HL-60 (cell line): ENCODE data around the gene BIN2.
A peak's percentile ranks its signal among the peaks of the same experiment; 100 is the strongest.

Experiments used
- DNase-seq, 2 experiments: peaks; one replicate each; pipeline ENCODE4 v3.0.0-alpha.2; 2010 to 2020; ENCODE audit warnings: low read depth in 1 of 2, low spot score in 1 of 2
- H3K27ac ChIP-seq: fragments of 250-450 bp; sonication (Bioruptor Pico); replicated peaks from 2 replicates; pipeline ENCODE4 v1.5.1; 2020; ENCODE audit warnings: mild to moderate bottlenecking, moderate library complexity
- H3K27me3 ChIP-seq: fragments of 250-450 bp; sonication (Bioruptor Pico); 2 replicates; pipeline ENCODE4 v1.5.1; 2021; ENCODE audit warnings: mild to moderate bottlenecking, moderate library complexity; ENCODE audit not compliant: insufficient read depth, poor library complexity, severe bottlenecking
- H3K4me3 ChIP-seq: replicated peaks from 2 replicates; pipeline ENCODE4 v1.5.1; 2011; ENCODE audit warnings: mild to moderate bottlenecking, control low read depth, low read length; ENCODE audit not compliant: insufficient read depth
- GABPA ChIP-seq: IDR thresholded peaks from 2 replicates; pipeline ENCODE4 v1.6.1; 2012; ENCODE audit warnings: low read depth
- POLR2AphosphoS5 ChIP-seq: IDR thresholded peaks from 2 replicates; pipeline ENCODE4 v1.6.1; 2012; ENCODE audit warnings: low read depth
- SPI1 ChIP-seq: IDR thresholded peaks from 2 replicates; pipeline ENCODE4 v1.6.1; 2012; ENCODE audit warnings: low read depth, mild to moderate bottlenecking, borderline replicate concordance
- TF ChIP-seq, protein P1 (sequence below): IDR thresholded peaks from 2 replicates; pipeline ENCODE4 v1.6.1; 2012; ENCODE audit warnings: low read depth; ENCODE audit not compliant: insufficient replicate concordance
- TF ChIP-seq, protein P2 (sequence below): IDR thresholded peaks from one replicate; pipeline ENCODE4 v1.5.1; 2011; ENCODE audit warnings: low read length, control low read depth, inconsistent platforms; ENCODE audit not compliant: insufficient read depth

BIN2 gene

DNA sequence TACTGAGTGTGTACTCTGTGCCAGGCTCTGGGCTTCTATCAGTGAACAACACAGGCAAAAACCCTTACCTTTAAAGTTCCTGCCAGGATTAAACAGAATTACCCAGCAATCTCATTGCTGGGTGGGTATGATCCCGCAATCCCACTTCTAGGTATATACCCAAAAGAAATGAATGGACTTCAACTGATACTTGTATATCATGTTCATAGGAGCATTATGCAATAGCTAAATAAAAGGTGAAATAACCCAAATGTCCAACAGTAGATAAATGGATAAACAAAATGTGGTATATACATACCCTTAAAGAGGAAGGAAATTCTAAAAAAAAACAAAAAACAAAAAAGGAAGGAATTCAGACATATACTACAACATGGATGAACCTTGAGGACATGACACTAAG lies 70.7 kb downstream of the BIN2 start:
- TF ChIP-seq GABPA, result no peak
- TF ChIP-seq POLR2AphosphoS5, result no peak
- TF ChIP-seq SPI1, result no peak
- TF ChIP-seq, protein P1, sequence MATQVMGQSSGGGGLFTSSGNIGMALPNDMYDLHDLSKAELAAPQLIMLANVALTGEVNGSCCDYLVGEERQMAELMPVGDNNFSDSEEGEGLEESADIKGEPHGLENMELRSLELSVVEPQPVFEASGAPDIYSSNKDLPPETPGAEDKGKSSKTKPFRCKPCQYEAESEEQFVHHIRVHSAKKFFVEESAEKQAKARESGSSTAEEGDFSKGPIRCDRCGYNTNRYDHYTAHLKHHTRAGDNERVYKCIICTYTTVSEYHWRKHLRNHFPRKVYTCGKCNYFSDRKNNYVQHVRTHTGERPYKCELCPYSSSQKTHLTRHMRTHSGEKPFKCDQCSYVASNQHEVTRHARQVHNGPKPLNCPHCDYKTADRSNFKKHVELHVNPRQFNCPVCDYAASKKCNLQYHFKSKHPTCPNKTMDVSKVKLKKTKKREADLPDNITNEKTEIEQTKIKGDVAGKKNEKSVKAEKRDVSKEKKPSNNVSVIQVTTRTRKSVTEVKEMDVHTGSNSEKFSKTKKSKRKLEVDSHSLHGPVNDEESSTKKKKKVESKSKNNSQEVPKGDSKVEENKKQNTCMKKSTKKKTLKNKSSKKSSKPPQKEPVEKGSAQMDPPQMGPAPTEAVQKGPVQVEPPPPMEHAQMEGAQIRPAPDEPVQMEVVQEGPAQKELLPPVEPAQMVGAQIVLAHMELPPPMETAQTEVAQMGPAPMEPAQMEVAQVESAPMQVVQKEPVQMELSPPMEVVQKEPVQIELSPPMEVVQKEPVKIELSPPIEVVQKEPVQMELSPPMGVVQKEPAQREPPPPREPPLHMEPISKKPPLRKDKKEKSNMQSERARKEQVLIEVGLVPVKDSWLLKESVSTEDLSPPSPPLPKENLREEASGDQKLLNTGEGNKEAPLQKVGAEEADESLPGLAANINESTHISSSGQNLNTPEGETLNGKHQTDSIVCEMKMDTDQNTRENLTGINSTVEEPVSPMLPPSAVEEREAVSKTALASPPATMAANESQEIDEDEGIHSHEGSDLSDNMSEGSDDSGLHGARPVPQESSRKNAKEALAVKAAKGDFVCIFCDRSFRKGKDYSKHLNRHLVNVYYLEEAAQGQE, result no peak
- TF ChIP-seq, protein P2, sequence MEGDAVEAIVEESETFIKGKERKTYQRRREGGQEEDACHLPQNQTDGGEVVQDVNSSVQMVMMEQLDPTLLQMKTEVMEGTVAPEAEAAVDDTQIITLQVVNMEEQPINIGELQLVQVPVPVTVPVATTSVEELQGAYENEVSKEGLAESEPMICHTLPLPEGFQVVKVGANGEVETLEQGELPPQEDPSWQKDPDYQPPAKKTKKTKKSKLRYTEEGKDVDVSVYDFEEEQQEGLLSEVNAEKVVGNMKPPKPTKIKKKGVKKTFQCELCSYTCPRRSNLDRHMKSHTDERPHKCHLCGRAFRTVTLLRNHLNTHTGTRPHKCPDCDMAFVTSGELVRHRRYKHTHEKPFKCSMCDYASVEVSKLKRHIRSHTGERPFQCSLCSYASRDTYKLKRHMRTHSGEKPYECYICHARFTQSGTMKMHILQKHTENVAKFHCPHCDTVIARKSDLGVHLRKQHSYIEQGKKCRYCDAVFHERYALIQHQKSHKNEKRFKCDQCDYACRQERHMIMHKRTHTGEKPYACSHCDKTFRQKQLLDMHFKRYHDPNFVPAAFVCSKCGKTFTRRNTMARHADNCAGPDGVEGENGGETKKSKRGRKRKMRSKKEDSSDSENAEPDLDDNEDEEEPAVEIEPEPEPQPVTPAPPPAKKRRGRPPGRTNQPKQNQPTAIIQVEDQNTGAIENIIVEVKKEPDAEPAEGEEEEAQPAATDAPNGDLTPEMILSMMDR, result no peak

DNA sequence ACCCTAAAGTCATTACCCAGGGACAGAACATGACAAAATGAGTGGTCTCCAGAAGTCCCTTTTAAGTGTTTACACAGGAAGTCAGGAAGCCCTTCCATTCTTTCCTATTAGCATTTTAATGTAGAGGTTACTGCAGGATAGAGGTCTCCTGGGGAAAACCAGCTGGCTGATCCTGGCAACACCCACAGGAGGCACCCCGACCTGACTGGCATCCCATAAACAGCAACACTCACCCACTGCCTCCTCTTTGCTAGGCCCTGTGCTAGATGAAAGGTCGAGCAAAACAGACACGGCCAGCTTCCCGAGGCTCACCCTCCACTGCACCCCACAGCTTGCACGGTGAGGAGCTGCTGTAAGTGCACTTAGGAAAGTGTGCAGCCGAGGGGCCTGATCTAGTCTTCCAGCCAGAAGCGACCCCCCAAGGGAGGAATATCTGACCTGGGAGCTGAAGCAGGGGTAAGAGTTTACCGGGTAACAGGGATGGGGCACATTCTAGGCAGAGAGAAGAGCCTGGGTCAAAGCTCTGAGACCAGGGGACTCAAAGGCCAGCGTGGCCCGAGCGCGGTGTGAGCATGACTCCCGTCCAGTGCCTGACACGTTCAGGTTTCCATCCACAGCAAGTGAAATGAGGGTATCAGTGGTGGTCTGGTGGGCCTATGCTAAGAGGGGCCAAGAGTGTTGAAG lies 76.3 kb downstream of the BIN2 start:
- DNase-seq, result no peak
- H3K27ac ChIP-seq, result peak overlapping the region; percentile 76
- H3K4me3 ChIP-seq, result no peak overlapping the region
- TF ChIP-seq POLR2AphosphoS5 (no peak), GABPA (no peak), SPI1 (no peak)
- TF ChIP-seq, protein P2, result no peak
- TF ChIP-seq, protein P1, result no peak
- no peaks in the 10 kb centered on the region for H3K27me3 ChIP-seq

More for the DNA sequence above, 70.7 kb downstream of the BIN2 start:
- Histone ChIP-seq H3K4me3 (no peak overlapping the region), H3K27me3 (no peaks in the 10 kb centered on the region), H3K27ac (no peak overlapping the region)
- DNase-seq, result no peak

DNA sequence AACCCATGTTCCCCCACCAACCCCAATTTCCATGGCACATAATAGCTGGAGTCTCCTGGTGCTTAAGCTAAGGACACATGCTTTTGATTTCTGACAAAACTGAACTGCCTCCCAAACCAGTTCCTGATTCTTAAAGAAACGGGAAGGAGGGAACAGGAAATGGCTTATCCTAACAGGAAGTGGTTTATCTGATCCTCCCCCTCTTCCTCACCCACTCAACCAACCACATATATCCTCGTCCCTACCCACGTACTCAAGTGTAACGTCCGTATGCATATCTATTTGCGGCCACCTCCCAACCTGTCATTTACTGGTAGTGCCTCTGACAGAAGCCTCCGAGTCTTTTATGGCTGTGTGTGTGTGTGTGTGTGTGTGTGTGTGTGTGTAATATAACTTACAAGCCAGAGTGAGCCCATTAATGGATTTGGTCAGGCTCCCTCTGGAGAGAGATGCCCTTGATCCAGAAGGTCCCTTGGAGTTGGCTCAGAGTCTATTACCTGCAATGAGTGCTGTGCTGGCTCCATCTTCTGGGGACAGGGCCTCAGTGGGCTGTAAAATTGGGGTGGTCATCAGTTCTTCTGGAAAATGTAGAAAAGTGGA lies 77.6 kb downstream of the BIN2 start:
- peak; percentile 72 to 93 for DNase-seq
- Histone ChIP-seq H3K4me3 (no peak overlapping the region), H3K27me3 (no peaks in the 10 kb centered on the region), H3K27ac (peak overlapping the region; percentile 76)
- TF ChIP-seq, protein P1, result no peak
- TF ChIP-seq, protein P2, result no peak
- peak; percentile 99 for TF ChIP-seq SPI1
- TF ChIP-seq POLR2AphosphoS5, result peak; percentile 92
- peak; percentile 71 for TF ChIP-seq GABPA
